ENCODE results near the gene CNTN1.
A peak's percentile ranks its signal among the peaks of the same experiment; 100 is the strongest.

The CNTN1 gene

GRCh38 chr12:40853221-40853620, 161.0 kb downstream of the CNTN1 start:
- no peak for DNase-seq (ENCODE audit: low read depth)

GRCh38 chr12:40854604-40855003, 162.4 kb downstream of the CNTN1 start:
- DNase-seq (ENCODE audit: low read depth): no peak

GRCh38 chr12:40864891-40865290, 172.7 kb downstream of the CNTN1 start:
- no peak for DNase-seq (ENCODE audit: low read depth)

GRCh38 chr12:40870981-40871380, 178.7 kb downstream of the CNTN1 start:
- DNase-seq (ENCODE audit: low read depth): no peak

GRCh38 chr12:40874868-40875267, 182.6 kb downstream of the CNTN1 start:
- no peak for DNase-seq (ENCODE audit: low read depth)

- no peak for DNase-seq (ENCODE audit: low read depth)
Measured at GRCh38 chr12:40889329-40889728, 197.1 kb downstream of the CNTN1 start.

- no peak for DNase-seq (ENCODE audit: low read depth)
Measured at GRCh38 chr12:40892528-40892927, 200.3 kb downstream of the CNTN1 start.

GRCh38 chr12:40898505-40898904, 206.3 kb downstream of the CNTN1 start:
- DNase-seq (ENCODE audit: low read depth): no peak

- DNase-seq (ENCODE audit: low read depth): no peak
Measured at GRCh38 chr12:40903040-40903439, 210.8 kb downstream of the CNTN1 start.

GRCh38 chr12:40907115-40907527, 214.9 kb downstream of the CNTN1 start:
- no peak for DNase-seq (ENCODE audit: low read depth)

- DNase-seq (ENCODE audit: low read depth): no peak
Measured at GRCh38 chr12:40911676-40912075, 219.4 kb downstream of the CNTN1 start.

GRCh38 chr12:40915172-40915571, 222.9 kb downstream of the CNTN1 start:
- DNase-seq (ENCODE audit: low read depth): no peak

GRCh38 chr12:40917561-40917960, 225.3 kb downstream of the CNTN1 start:
- DNase-seq (ENCODE audit: low read depth): no peak

- no peak for DNase-seq (ENCODE audit: low read depth)
Measured at GRCh38 chr12:40921563-40922163, 229.4 kb downstream of the CNTN1 start.

- DNase-seq (ENCODE audit: low read depth): no peak
Measured at GRCh38 chr12:40937891-40938290, 245.7 kb downstream of the CNTN1 start.

GRCh38 chr12:40942326-40942725, 250.1 kb downstream of the CNTN1 start:
- peak; percentile 16 for DNase-seq (ENCODE audit: low read depth)

GRCh38 chr12:40945772-40946171, 253.5 kb downstream of the CNTN1 start:
- no peak for DNase-seq (ENCODE audit: low read depth)

- no peak for DNase-seq (ENCODE audit: low read depth)
Measured at GRCh38 chr12:40946612-40947194, 254.5 kb downstream of the CNTN1 start.

GRCh38 chr12:40947797-40948196, 255.6 kb downstream of the CNTN1 start:
- DNase-seq (ENCODE audit: low read depth): no peak

GRCh38 chr12:40953076-40953475, 260.8 kb downstream of the CNTN1 start:
- DNase-seq (ENCODE audit: low read depth): no peak

GRCh38 chr12:40957417-40957816, 265.2 kb downstream of the CNTN1 start:
- no peak for DNase-seq (ENCODE audit: low read depth)

- no peak for DNase-seq (ENCODE audit: low read depth)
Measured at GRCh38 chr12:40959041-40959440, 266.8 kb downstream of the CNTN1 start.

- no peak for DNase-seq (ENCODE audit: low read depth)
Measured at GRCh38 chr12:40963751-40964150, 271.5 kb downstream of the CNTN1 start.

- DNase-seq (ENCODE audit: low read depth): no peak
Measured at GRCh38 chr12:40969796-40970195, 277.6 kb downstream of the CNTN1 start.
